ENCODE measurements around the gene TRIM25. TPM values are rescaled to one million over a fixed set of nuclear protein-coding genes. Genes with fewer than 3 reads are reported as not detected.

The TRIM25 gene
- total RNA-seq, 2 donors from 2014 or later = 7.5 to 17.6 TPM

GRCh38 chr17:56866496-56866895 is 47.4 kb downstream of the TRIM25 start:
- no peaks in the 10 kb centered on the region for H3K9me3 ChIP-seq
- no peaks in the 10 kb centered on the region for H3K4me1 ChIP-seq
- TF ChIP-seq CTCF (IDR thresholded peaks at IDR 0.05) = no peak
- H3K36me3 ChIP-seq = peaks cover 16% of the 10 kb centered on the region
- DNase-seq (ENCODE audit: low spot score) = no peak
- no peak overlapping the region for H3K4me3 ChIP-seq
- H3K27ac ChIP-seq = no peak overlapping the region
- no peaks in the 10 kb centered on the region for H3K27me3 ChIP-seq

DNA sequence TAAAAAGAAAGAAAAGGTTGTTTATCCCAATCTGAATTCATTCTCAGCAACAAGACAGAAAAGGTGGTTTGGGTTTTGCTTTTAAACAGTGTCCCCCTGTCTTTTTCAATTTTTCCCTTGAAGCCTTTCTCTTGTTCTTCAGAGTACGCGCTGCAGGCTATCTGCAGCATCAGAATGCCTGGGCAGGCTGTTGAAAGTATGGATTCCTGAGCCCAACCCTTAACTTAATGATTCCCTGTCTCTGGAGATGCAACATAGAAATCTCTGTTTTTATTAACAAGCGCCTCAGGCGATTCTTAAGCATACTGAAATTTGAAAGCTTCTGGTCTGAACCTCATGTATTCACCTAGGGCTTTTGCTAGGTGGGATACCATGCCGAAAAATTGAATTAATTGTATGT is 47.8 kb downstream of the TRIM25 start:
- H3K9me3 ChIP-seq = no peaks in the 10 kb centered on the region
- peaks cover 16% of the 10 kb centered on the region for H3K36me3 ChIP-seq
- H3K27me3 ChIP-seq = no peaks in the 10 kb centered on the region
- H3K4me3 ChIP-seq = no peak overlapping the region
- TF ChIP-seq CTCF (IDR thresholded peaks at IDR 0.05) = no peak
- H3K4me1 ChIP-seq = no peaks in the 10 kb centered on the region
- H3K27ac ChIP-seq = no peak overlapping the region
- DNase-seq (ENCODE audit: low spot score) = no peak

GRCh38 chr17:56863974-56864373 is 49.9 kb downstream of the TRIM25 start:
- H3K36me3 ChIP-seq = peaks cover 16% of the 10 kb centered on the region
- H3K4me1 ChIP-seq = no peaks in the 10 kb centered on the region
- H3K9me3 ChIP-seq = no peaks in the 10 kb centered on the region
- H3K27me3 ChIP-seq = no peaks in the 10 kb centered on the region
- H3K4me3 ChIP-seq = no peak overlapping the region
- no peak for TF ChIP-seq CTCF (IDR thresholded peaks at IDR 0.05)
- H3K27ac ChIP-seq = no peak overlapping the region
- DNase-seq (ENCODE audit: low spot score) = no peak

DNA sequence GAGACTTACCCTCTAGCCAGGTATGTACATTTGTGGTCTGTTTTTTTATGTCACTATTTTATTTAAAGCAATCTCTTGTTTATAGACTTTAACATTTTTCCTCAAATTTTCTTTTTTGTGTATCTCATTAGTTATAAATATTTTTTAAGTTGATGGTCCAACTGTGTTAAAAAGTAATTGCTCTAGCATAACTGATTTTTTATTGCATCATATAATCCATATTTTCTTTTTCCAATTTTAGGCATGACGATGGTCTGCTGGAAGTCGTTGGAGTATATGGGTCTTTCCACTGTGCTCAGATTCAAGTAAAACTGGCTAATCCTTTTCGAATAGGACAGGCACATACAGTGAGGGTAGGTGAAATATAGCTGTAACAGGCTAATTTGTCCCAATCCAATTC is 52.0 kb downstream of the TRIM25 start:
- peaks cover 19% of the 10 kb centered on the region for H3K36me3 ChIP-seq

GRCh38 chr17:56851008-56851407 is 62.8 kb downstream of the TRIM25 start:
- no peak for TF ChIP-seq CTCF (IDR thresholded peaks at IDR 0.05)
- Histone ChIP-seq H3K27ac (no peak overlapping the region), H3K4me3 (no peak overlapping the region), H3K27me3 (no peaks in the 10 kb centered on the region), H3K9me3 (no peaks in the 10 kb centered on the region), H3K36me3 (peaks cover 8% of the 10 kb centered on the region), H3K4me1 (no peaks in the 10 kb centered on the region)
- no peak for DNase-seq (ENCODE audit: low spot score)

More for the DNA sequence above, 52.0 kb downstream of the TRIM25 start:
- H3K4me1 ChIP-seq = no peaks in the 10 kb centered on the region
- H3K4me3 ChIP-seq = no peak overlapping the region
- no peaks in the 10 kb centered on the region for H3K9me3 ChIP-seq
- H3K27ac ChIP-seq = no peak overlapping the region
- TF ChIP-seq CTCF (IDR thresholded peaks at IDR 0.05) = no peak
- DNase-seq (ENCODE audit: low spot score) = no peak
- H3K27me3 ChIP-seq = no peaks in the 10 kb centered on the region

DNA sequence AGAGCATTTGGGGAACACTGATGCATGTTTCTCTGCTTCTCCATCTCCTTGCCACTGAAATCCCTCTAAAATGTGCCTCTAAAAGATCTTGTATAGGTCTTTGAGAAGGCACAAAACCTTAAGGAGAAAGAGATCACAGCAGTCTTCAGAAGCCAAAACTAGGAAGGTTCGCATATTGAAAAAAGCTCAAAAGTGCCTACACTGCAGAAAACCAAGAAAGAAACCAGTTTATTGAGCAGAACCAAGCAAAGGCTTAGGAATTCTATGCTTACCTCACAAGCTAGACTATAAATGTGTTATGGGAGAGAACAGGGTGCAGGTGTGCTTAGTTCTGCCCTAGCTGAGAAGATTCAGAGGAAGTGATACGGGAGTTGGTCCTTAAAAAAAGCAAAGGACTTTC is 63.3 kb downstream of the TRIM25 start:
- H3K9me3 ChIP-seq = no peaks in the 10 kb centered on the region
- no peak for TF ChIP-seq CTCF (IDR thresholded peaks at IDR 0.05)
- no peaks in the 10 kb centered on the region for H3K27me3 ChIP-seq
- H3K27ac ChIP-seq = no peak overlapping the region
- H3K36me3 ChIP-seq = peaks cover 8% of the 10 kb centered on the region
- H3K4me3 ChIP-seq = no peak overlapping the region
- H3K4me1 ChIP-seq = no peaks in the 10 kb centered on the region
- DNase-seq (ENCODE audit: low spot score) = no peak

Data from right atrium auricular region (tissue), 2 donors.